ENCODE results near the gene PIK3C2G. TPM values are rescaled to one million over a fixed set of nuclear protein-coding genes. Genes with fewer than 3 reads are reported as not detected.

Gene PIK3C2G
- total RNA-seq, 1 experiment from 2014 or later, result not detected

GRCh38 chr12:18652596-18652995, 391.3 kb downstream of the PIK3C2G start:
- ChIA-PET CTCF (no interaction called here), POLR2A (ENCODE audit: unreplicated experiment) (no interaction called here)
- Histone ChIP-seq H3K4me3 (ENCODE audit: low read length) (no peak overlapping the region), H3K27me3 (ENCODE audit: low read length) (no peaks in the 10 kb centered on the region), H3K36me3 (ENCODE audit: low read depth, low read length) (no peaks in the 10 kb centered on the region), H2AFZ (ENCODE audit: low read length) (no peak overlapping the region), H3K9me2 (replicated peaks; ENCODE audit: low read length) (no peaks in the 10 kb centered on the region), H3K9me3 (ENCODE audit: low read length) (no peaks in the 10 kb centered on the region), H3K27ac (ENCODE audit: low read length) (no peak overlapping the region), H3K4me2 (ENCODE audit: low read length) (no peak overlapping the region), H4K20me1 (ENCODE audit: low read length) (no peaks in the 10 kb centered on the region), H3K4me1 (ENCODE audit: insufficient read depth, low read length) (no peaks in the 10 kb centered on the region), H3F3A (ENCODE audit: low read length, unreplicated experiment) (no peaks in the 10 kb centered on the region), H3K79me2 (ENCODE audit: low read length) (no peaks in the 10 kb centered on the region), H3K9ac (ENCODE audit: low read length) (no peak overlapping the region)
- no peak for TF ChIP-seq EZH2 (IDR thresholded peaks at IDR 0.05; ENCODE audit: low read length, unreplicated experiment)
- TF ChIP-seq CTCF (conservative IDR thresholded peaks at IDR 0.05; ENCODE audit: low read depth, low read length), result no peak
- TF ChIP-seq EZH2phosphoT487 (IDR thresholded peaks at IDR 0.05; ENCODE audit: borderline replicate concordance, low read length), result no peak
- BruUV-seq (replicated peaks), result no TSS peak
- DNase-seq (no peak), ATAC-seq (no peak)
- intact Hi-C loops (cut with micrococcal nuclease), result no loop called here

DNA sequence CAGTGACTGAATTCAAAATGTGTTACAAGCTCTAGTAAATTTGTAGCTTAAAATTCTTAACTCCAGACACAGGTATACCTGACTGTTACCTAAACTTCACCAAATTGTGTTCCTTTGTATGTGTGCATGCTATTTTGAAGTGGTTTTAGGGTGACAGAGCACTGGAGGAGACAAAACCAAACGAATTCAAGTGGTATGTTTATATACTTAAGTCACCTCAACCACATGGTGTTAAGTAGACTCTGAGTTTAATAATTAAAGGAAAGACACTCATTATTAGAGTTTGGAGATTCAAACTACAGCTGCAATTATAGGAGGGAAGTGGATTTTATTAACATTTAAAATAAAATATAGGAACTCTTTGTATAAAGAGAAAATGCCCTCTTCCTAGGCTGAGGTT, 392.1 kb downstream of the PIK3C2G start:
- H3K4me3 ChIP-seq (ENCODE audit: low read length), result no peak overlapping the region
- no peaks in the 10 kb centered on the region for H3K79me2 ChIP-seq (ENCODE audit: low read length)
- no peak for TF ChIP-seq EZH2phosphoT487 (IDR thresholded peaks at IDR 0.05; ENCODE audit: borderline replicate concordance, low read length)
- no peak for TF ChIP-seq CTCF (conservative IDR thresholded peaks at IDR 0.05; ENCODE audit: low read depth, low read length)
- no peak for TF ChIP-seq EZH2 (IDR thresholded peaks at IDR 0.05; ENCODE audit: low read length, unreplicated experiment)
- no peak overlapping the region for H2AFZ ChIP-seq (ENCODE audit: low read length)
- no peaks in the 10 kb centered on the region for H3K9me2 ChIP-seq (replicated peaks; ENCODE audit: low read length)
- no peaks in the 10 kb centered on the region for H3F3A ChIP-seq (ENCODE audit: low read length, unreplicated experiment)
- no peak overlapping the region for H3K9ac ChIP-seq (ENCODE audit: low read length)
- no peaks in the 10 kb centered on the region for H3K36me3 ChIP-seq (ENCODE audit: low read depth, low read length)
- ChIA-PET POLR2A (ENCODE audit: unreplicated experiment) (no interaction called here), CTCF (no interaction called here)
- no peaks in the 10 kb centered on the region for H3K4me1 ChIP-seq (ENCODE audit: insufficient read depth, low read length)
- no peaks in the 10 kb centered on the region for H3K9me3 ChIP-seq (ENCODE audit: low read length)
- H4K20me1 ChIP-seq (ENCODE audit: low read length), result no peaks in the 10 kb centered on the region
- BruUV-seq (replicated peaks), result no TSS peak
- H3K27ac ChIP-seq (ENCODE audit: low read length), result no peak overlapping the region
- DNase-seq (no peak), ATAC-seq (no peak)
- H3K4me2 ChIP-seq (ENCODE audit: low read length), result no peak overlapping the region
- no peaks in the 10 kb centered on the region for H3K27me3 ChIP-seq (ENCODE audit: low read length)
- intact Hi-C loops (cut with micrococcal nuclease), result no loop called here

GRCh38 chr12:18655351-18655750, 394.0 kb downstream of the PIK3C2G start:
- no peaks in the 10 kb centered on the region for H3K36me3 ChIP-seq (ENCODE audit: low read depth, low read length)
- no peaks in the 10 kb centered on the region for H3K27me3 ChIP-seq (ENCODE audit: low read length)
- H3K9me2 ChIP-seq (replicated peaks; ENCODE audit: low read length), result no peaks in the 10 kb centered on the region
- no peak overlapping the region for H3K4me2 ChIP-seq (ENCODE audit: low read length)
- H3K9ac ChIP-seq (ENCODE audit: low read length), result no peak overlapping the region
- H2AFZ ChIP-seq (ENCODE audit: low read length), result no peak overlapping the region
- H3F3A ChIP-seq (ENCODE audit: low read length, unreplicated experiment), result no peaks in the 10 kb centered on the region
- H3K4me1 ChIP-seq (ENCODE audit: insufficient read depth, low read length), result no peaks in the 10 kb centered on the region
- DNase-seq, result no peak
- H3K9me3 ChIP-seq (ENCODE audit: low read length), result no peaks in the 10 kb centered on the region
- BruUV-seq (replicated peaks), result no TSS peak
- ATAC-seq, result no peak
- H3K79me2 ChIP-seq (ENCODE audit: low read length), result no peaks in the 10 kb centered on the region
- H3K4me3 ChIP-seq (ENCODE audit: low read length), result no peak overlapping the region
- ChIA-PET POLR2A (ENCODE audit: unreplicated experiment) (no interaction called here), CTCF (no interaction called here)
- intact Hi-C loops (cut with micrococcal nuclease), result no loop called here
- no peaks in the 10 kb centered on the region for H4K20me1 ChIP-seq (ENCODE audit: low read length)
- TF ChIP-seq CTCF (conservative IDR thresholded peaks at IDR 0.05; ENCODE audit: low read depth, low read length) (no peak), EZH2phosphoT487 (IDR thresholded peaks at IDR 0.05; ENCODE audit: borderline replicate concordance, low read length) (no peak)
- H3K27ac ChIP-seq (ENCODE audit: low read length), result no peak overlapping the region

Data from PC-3 (cell line).